Lower leg skin (tissue), 3 donors: ENCODE results near the gene POC1B.

ENCODE experiments used
- CTCF ChIP-seq, 3 donors: fragments of 450-650 bp; IDR thresholded peaks; one replicate each; pipeline ENCODE4 v1.5.1; 2016; ENCODE audit warnings: antibody characterized with exemption in 3 of 3, mild to moderate bottlenecking in 3 of 3, moderate library complexity in 2 of 3
- POLR2A ChIP-seq, 2 donors: fragments of 450-650 bp; IDR thresholded peaks; one replicate each; pipeline ENCODE4 v1.6.1; 2016 to 2017; ENCODE audit warnings: antibody characterized with exemption in 2 of 2, mild to moderate bottlenecking in 1 of 2, moderate library complexity in 1 of 2

- TF ChIP-seq CTCF (IDR thresholded peaks at IDR 0.05) (no peak), POLR2A (IDR thresholded peaks at IDR 0.05) (no peak)
Observed at GRCh38 chr12:89540586-89540985, 14.7 kb upstream of the POC1B start.
